CD4-positive, alpha-beta T cell treated with Interleukin-4 for 4 hours (primary cell): ENCODE measurements around the gene RSPO1.
A peak's percentile ranks its signal among the peaks of the same experiment; 100 is the strongest.
"Not testable (repeated sequence)": the region's sequence is repeated elsewhere in the genome, so short reads cannot be mapped to it uniquely, and the experiment has no call there.

ENCODE experiments used
- DNase-seq: peaks from one replicate; pipeline ENCODE4 v3.0.0-alpha.2; 2020

The RSPO1 gene

GRCh38 chr1:37614105-37614504 is 20.6 kb downstream of the RSPO1 start:
- DNase-seq = no peak

DNA sequence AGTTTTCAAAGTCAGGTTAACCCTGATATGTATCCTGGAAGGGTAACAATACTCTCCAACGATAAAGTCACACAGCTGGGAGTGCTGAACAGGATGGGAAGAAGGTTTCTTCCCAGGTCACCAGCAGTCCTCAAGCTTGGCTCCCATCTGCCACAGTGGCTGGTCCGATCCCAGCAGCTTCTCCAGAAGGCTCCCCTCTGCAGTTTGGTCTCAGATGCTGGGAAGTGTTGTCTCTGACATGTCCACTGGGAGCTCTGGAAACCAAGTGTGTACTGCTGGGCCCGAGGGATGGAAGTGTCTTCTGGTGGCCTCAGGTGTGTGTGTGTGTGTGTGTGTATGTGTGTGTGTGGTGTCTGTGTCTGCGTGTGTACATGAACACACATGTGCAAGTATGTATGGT is 22.5 kb downstream of the RSPO1 start:
- DNase-seq = no peak

DNA sequence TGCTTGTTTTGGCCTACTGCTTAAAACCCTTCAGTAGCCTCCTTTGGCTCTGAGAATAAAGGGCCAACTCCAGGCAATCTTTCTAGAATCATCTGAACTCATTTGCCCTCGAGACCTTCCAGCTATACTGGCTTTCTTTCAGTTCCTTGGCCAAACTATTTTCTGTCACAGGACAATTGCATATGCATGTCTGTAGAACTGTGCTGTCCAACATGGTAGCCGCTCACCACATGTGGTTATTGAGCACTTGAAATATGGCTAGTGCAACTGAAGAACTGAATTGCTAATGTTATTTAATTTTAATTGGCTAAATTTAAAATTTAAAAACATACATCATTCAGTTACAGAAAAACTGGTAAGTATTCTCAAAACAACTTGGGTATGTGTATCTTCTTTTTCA is 24.7 kb downstream of the RSPO1 start:
- no peak for DNase-seq

DNA sequence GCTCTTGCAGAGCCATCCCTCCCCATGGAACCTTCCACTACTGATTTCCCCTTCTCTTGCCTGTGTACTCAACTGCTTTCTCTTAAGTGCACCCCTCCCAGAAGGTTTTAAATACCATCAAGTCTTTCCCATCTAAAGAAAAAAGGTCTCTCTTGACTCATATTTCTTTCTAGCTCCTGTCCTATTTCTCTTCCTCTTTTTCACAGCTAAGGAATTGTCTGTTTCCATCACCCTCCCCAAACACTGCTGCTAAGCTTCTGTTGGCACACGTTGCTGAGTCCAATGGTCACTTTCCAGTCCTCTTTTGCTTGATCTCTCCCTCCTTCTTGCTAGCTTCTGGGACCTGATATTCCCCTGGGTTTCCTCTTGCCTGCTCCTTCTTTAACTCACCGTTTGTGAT is 25.7 kb downstream of the RSPO1 start:
- no peak for DNase-seq

DNA sequence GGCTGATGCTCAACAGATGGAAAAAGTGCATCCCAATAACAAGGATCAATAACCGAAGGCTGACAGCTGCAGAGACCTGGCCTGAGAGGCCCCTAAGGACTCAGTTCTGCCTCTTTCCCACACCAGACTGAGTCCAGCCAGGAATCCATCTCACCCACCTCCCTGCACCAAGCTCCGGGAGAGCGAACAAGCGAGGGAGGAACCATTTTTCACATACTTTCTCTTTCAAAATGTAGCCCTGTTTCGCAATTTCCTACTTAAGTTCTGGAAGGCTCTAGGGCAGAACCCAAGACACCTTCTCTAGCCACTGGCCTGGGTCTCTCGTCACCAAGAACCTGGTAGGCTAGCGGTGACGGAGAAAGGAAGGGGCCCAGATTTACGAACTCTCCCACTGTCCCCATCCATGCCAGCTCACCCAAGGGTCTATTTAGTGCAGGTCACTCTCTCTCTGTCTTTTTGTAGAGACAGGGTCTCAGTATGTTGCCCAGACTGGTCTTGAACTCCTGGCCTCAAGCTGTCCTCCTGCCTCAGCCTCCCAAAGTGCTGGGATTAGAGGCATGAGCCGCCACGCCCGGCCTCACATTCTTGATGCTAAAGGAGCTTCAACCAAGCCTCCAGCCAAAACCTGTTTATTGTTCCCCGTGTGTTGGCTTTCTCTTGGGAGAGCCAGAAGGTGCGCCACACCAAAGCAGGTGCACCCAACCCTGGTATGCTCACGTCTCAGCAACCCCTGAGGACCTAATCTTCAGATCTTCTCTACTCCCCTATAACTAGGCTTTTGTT is 28.0 kb downstream of the RSPO1 start:
- no peak for DNase-seq

GRCh38 chr1:37605806-37606474 is 28.8 kb downstream of the RSPO1 start:
- no peak for DNase-seq

DNA sequence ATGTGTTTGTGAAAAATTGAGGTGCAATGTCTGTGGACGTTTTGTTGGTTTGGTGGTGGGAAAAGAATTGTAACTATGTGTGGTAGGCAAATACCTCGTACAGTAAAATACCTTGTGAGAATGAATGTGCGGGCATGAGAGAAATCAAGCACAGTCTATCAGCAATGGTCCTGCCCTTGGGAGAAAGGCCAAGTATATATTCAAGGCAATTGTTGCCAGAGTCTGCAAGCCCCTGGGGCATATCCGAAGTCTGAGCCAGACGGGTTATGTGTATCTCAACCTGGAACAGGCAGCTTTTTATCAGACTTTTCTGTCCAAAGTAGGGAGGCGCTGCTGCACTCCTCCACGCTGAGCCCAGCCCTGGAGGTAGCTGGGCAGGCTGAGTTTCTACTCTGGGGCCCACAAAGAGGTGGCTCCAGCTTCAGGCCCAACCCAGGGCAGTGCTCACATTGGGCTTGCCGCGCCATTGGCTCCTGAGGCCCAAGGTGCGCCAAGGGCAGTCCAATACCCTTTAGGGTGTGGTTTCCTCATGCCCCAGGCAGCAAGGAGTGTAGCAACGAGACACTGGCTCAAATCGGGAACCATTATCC is 29.5 kb downstream of the RSPO1 start:
- no peak for DNase-seq

GRCh38 chr1:37602750-37603694 is 31.7 kb downstream of the RSPO1 start:
- peak; percentile 34 for DNase-seq

- no peak for DNase-seq
These were observed 33.3 kb downstream of the RSPO1 start for GRCh38 chr1:37601441-37601840.

DNA sequence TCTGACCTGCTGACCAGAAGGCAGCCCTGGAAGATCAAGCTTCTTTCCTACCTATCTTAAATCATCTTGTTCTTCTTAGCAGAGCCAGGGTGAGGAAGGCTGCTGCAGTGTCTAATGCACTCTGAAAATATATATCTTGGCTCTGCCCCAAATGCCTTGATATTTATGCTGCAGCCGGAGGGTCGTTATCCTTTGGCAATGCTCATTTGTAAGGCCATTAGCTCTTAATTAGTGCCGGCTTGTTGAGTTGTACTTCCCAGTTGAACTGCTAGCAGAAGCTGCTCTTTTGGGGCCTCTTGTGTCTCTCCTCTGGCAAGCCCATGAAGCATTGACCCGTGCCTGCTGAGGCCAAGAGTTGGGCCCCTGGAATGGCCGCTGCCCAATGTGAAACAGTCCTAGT is 34.8 kb downstream of the RSPO1 start:
- no peak for DNase-seq

DNA sequence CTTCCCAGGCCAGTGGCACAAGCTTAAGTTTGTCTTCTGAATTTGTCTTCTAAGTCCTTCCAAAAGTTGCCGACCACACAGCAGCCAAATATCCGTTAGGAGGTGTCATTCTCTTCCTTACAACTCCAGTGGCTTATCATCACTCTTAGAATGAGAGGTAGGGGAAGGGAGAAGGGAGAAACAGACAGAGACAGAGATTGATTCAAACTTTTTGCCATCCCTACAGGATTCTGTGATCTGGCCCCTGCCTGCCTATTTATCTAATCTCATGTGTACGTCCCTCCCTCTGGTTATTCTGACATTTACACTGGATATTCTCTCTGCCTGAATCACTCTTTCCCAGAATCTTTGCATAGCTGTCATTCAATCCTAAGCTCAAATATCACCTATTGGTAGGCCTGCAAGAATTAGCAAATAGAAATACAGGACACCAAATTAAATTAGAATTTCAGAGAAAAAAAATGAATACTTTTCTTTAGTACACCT is 38.5 kb downstream of the RSPO1 start:
- no peak for DNase-seq

DNA sequence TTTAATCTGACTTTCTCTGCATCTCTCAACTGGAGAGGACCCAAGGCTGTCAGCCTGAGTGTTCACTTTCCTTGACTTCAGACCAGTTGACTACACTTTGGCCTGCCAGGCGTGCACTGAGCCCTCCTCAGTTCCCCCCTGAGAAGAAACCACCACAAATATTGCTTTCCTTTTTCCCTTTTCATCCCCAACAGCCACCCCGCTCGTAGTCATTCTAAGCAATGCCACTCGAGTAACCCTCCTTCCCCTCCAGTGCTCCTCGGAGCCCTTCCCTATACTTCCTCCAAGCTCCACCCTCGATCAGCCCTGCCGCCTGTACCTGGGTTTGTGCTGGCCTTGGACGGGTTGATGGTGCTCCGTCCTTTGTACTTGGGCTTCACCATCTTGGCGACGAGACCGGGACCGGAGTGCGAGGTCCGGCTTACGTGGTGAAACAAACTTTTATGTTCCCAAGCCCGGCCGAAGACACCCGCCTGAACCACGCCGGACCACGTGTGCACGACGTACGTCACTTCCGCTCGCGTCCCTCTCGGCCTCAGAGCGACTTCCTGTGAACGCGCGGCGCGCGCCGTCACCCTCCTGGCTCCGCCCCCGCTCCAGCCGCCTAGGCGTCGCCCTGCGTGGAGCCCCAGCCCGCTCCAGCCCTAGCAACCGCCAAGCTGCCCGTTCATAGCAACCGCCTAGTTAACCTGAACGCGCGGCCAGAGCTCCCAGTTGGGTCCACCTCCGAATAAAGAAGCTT is 39.1 kb downstream of the RSPO1 start, which contains the start of gene GNL2:
Gene GNL2 (minus strand): TSS at position 498 of the 742 bp plus-strand sequence. CDS start 115 bp downstream, at position 383.
- DNase-seq = peak; percentile 95

DNA sequence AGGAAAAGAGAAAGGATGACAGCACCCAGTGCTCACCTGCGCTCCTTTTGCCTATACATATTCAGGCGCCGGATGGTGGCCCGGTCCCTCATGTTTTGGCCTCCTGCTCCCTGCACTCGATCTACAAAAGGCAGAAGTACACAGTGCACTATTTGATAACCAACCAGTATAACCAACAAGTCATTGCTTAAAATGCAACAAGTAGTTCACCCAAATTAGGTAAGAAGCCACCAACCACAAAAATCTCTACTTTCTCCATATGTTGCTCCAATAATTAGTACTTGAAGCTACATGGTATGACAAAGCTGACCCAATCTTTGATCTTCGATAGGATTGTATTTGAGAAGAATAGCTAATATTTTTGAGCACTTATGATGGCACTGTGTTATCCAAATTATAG is 41.0 kb downstream of the RSPO1 start:
- DNase-seq = no peak

DNA sequence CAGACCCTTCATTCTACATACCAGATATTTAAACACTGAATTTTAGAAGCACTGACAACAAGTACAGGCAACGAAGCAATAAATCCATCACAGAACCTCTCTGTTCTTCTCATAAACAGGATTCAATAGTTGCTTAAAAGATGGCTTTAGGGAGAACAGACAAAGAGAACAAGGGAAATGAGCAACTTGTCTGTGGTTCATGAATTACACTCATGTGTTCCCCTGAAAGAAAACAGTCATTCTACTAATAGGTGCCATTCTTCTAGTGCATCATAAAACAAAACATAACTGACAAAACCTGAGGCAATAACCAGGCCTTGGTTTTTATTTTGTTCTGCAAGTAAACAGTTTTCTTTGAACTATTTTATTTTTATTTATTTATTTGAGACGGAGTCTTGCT is 45.8 kb downstream of the RSPO1 start:
- no peak for DNase-seq

- DNase-seq = not testable (repeated sequence)
These were observed 50.1 kb downstream of the RSPO1 start for GRCh38 chr1:37584544-37584943.

DNA sequence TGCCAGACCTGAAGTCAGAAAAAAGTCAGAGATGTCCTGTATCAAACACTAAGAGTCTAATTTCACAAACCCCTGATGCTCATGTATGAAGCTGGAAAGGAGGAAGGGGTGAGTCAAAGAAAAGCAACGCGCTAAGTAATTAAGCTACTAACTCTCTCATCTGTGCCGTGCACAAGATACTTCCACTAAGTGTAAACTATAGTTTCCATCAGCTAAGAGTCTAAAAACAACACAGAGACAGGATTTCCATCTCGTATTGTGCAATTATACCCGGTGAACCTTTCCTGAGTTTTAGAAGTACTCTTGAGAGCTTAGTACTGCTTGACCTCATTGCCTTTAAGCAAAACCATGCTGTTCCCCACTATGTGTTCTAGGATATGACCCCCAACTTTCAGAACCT is 59.0 kb downstream of the RSPO1 start:
- DNase-seq = no peak

GRCh38 chr1:37574834-37575480 is 59.7 kb downstream of the RSPO1 start:
- no peak for DNase-seq

GRCh38 chr1:37570528-37571334 is 64.0 kb downstream of the RSPO1 start:
- no peak for DNase-seq

GRCh38 chr1:37567023-37567422 is 67.7 kb downstream of the RSPO1 start:
- no peak for DNase-seq

GRCh38 chr1:37564892-37565291 is 69.8 kb downstream of the RSPO1 start:
- DNase-seq = no peak

GRCh38 chr1:37562984-37563383 is 71.7 kb downstream of the RSPO1 start:
- no peak for DNase-seq
